Type B pancreatic cell (in vitro differentiated cells): ENCODE results near the gene NDC1. TPM values are rescaled to one million over a fixed set of nuclear protein-coding genes. Genes with fewer than 3 reads are reported as not detected.

ENCODE experiments used
- DNase-seq: peaks from one replicate; pipeline ENCODE4 v3.0.0; 2021; ENCODE audit warnings: mixed read lengths; ENCODE audit not compliant: unreplicated experiment; ENCODE audit errors: extremely low spot score
- H3K27ac Mint-ChIP-seq: 2 replicates; pipeline ENCODE4 v1.8.0; 2021; ENCODE audit warnings: mild to moderate bottlenecking, mixed read lengths
- H3K27me3 Mint-ChIP-seq: 2 replicates; pipeline ENCODE4 v1.8.0; 2021; ENCODE audit warnings: mixed read lengths
- H3K36me3 Mint-ChIP-seq: 2 replicates; pipeline ENCODE4 v1.8.0; 2021; ENCODE audit warnings: mixed read lengths
- H3K4me1 Mint-ChIP-seq: one replicate; pipeline ENCODE4 v1.8.0; 2021; ENCODE audit warnings: mixed read lengths; ENCODE audit not compliant: unreplicated experiment
- H3K4me3 Mint-ChIP-seq: 2 replicates; pipeline ENCODE4 v1.8.0; 2021; ENCODE audit warnings: mild to moderate bottlenecking, mixed read lengths
- H3K9me3 Mint-ChIP-seq: 2 replicates; pipeline ENCODE4 v1.8.0; 2021; ENCODE audit warnings: mixed read lengths
- CTCF ChIP-seq: fragments of 200-600 bp; sonication (generic); conservative IDR thresholded peaks from 2 replicates; pipeline ENCODE4 v1.5.0; 2021; ENCODE audit warnings: antibody characterized with exemption, mild to moderate bottlenecking
- total RNA-seq: library from RNA; stranded (reverse); gene quantifications from 2 replicates; pipeline ENCODE4 v1.2.1, GENCODE V29; 2021; ENCODE audit warnings: low replicate concordance

Gene NDC1
- total RNA-seq, 1 donor from 2014 or later: 29.5 TPM

- Mint-ChIP-seq H3K27ac (no peak overlapping the region), H3K27me3 (no peaks in the 10 kb centered on the region), H3K4me3 (no peak overlapping the region), H3K4me1 (peaks cover 6% of the 10 kb centered on the region), H3K36me3 (peaks cover 35% of the 10 kb centered on the region), H3K9me3 (no peaks in the 10 kb centered on the region)
- TF ChIP-seq CTCF: no peak
- DNase-seq: no peak
These were observed 13.6 kb upstream of the NDC1 start for GRCh38 chr1:53851571-53852285.

- Mint-ChIP-seq H3K27me3 (no peaks in the 10 kb centered on the region), H3K4me1 (peaks cover 6% of the 10 kb centered on the region), H3K9me3 (no peaks in the 10 kb centered on the region), H3K27ac (no peak overlapping the region), H3K36me3 (peaks cover 27% of the 10 kb centered on the region), H3K4me3 (no peak overlapping the region)
- TF ChIP-seq CTCF: no peak
- no peak for DNase-seq
These were observed 12.1 kb upstream of the NDC1 start for GRCh38 chr1:53850082-53850673.

- peaks cover 15% of the 10 kb centered on the region for H3K36me3 Mint-ChIP-seq
- H3K4me1 Mint-ChIP-seq: peaks cover 6% of the 10 kb centered on the region
- H3K27ac Mint-ChIP-seq: no peak overlapping the region
- no peaks in the 10 kb centered on the region for H3K9me3 Mint-ChIP-seq
- DNase-seq: no peak
- TF ChIP-seq CTCF: no peak
- no peak overlapping the region for H3K4me3 Mint-ChIP-seq
- H3K27me3 Mint-ChIP-seq: no peaks in the 10 kb centered on the region
These were observed 9.9 kb upstream of the NDC1 start for GRCh38 chr1:53847980-53848379.

- Mint-ChIP-seq H3K9me3 (no peaks in the 10 kb centered on the region), H3K4me1 (peaks cover 7% of the 10 kb centered on the region), H3K27ac (no peak overlapping the region), H3K27me3 (no peaks in the 10 kb centered on the region), H3K36me3 (no peaks in the 10 kb centered on the region), H3K4me3 (no peak overlapping the region)
- no peak for TF ChIP-seq CTCF
- no peak for DNase-seq
These were observed 4.3 kb upstream of the NDC1 start for GRCh38 chr1:53842347-53842746.

GRCh38 chr1:53838654-53838974 lies 518 bp upstream of the NDC1 start:
- H3K4me3 Mint-ChIP-seq: peak overlapping the region; percentile 99
- H3K27ac Mint-ChIP-seq: peak overlapping the region; percentile 97
- no peaks in the 10 kb centered on the region for H3K9me3 Mint-ChIP-seq
- H3K27me3 Mint-ChIP-seq: no peaks in the 10 kb centered on the region
- no peak for TF ChIP-seq CTCF
- no peak for DNase-seq
- peaks cover 3% of the 10 kb centered on the region for H3K36me3 Mint-ChIP-seq
- peaks cover 15% of the 10 kb centered on the region for H3K4me1 Mint-ChIP-seq

- TF ChIP-seq CTCF: no peak
- no peak for DNase-seq
- Mint-ChIP-seq H3K36me3 (peaks cover 3% of the 10 kb centered on the region), H3K27ac (peak overlapping the region; percentile 97), H3K27me3 (no peaks in the 10 kb centered on the region), H3K9me3 (no peaks in the 10 kb centered on the region), H3K4me3 (peak overlapping the region; percentile 99), H3K4me1 (peaks cover 15% of the 10 kb centered on the region)
These were observed 511 bp downstream of the NDC1 start for GRCh38 chr1:53837646-53837923.
